GM21360 (cell line): ENCODE data around the gene COL16A1.

Experiments used
- ATAC-seq: cut with Tn5 transposase; IDR thresholded peaks from one replicate; pipeline ENCODE4 v1.9.1; 2021; ENCODE audit warnings: mild to moderate bottlenecking, moderate library complexity; ENCODE audit not compliant: unreplicated experiment

Gene COL16A1

GRCh38 chr1:31733389-31734219, 29.8 kb upstream of the COL16A1 start:
- no peak for ATAC-seq

GRCh38 chr1:31732751-31733289, 29.0 kb upstream of the COL16A1 start:
- no peak for ATAC-seq

DNA sequence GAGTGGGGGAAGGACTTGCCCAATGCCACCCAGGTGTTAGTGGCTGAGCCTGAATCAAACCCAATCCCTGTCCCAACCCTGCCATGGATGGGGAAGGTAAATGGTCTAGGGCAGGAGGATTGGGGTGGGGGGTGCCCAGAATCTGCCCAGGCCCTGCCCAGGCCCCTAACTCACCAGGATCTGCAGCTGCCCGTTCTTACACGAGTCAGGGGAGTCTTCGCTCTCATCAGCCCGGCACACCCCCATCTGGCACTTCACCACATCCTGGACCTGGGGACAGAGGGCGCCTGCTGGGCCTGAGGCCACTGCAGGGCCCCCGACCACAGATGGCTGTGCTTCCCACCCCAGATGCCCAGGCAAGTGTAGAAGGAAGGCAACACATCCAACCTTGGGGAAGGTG, 28.5 kb upstream of the COL16A1 start:
- ATAC-seq = no peak

DNA sequence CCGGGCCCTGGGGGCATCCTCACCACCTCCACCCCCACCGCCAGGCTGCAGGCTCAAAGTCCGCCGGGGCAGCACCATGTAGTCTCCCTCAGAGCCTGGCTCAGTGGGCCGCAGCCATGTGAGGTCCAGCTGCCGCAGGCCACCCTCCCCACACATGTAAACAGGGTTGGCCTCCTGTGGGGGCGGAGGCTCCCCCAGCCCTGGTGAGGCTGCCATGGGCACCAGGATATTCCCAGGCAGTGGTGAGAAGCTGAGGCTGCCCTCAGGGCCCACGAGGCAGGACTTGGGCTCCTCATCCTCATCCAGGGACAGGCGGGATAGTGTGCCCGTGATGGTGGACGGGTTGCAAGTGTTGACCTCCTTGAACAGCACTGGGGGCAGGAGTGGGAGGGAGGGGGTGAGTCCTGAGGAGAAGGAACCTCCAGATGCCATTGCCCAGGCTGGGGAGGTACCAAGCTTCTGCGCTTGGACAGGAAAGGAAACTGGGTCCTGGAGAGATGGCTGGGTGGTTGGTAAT, 27.3 kb upstream of the COL16A1 start:
- no peak for ATAC-seq

GRCh38 chr1:31730336-31731048, 26.7 kb upstream of the COL16A1 start:
- no peak for ATAC-seq

DNA sequence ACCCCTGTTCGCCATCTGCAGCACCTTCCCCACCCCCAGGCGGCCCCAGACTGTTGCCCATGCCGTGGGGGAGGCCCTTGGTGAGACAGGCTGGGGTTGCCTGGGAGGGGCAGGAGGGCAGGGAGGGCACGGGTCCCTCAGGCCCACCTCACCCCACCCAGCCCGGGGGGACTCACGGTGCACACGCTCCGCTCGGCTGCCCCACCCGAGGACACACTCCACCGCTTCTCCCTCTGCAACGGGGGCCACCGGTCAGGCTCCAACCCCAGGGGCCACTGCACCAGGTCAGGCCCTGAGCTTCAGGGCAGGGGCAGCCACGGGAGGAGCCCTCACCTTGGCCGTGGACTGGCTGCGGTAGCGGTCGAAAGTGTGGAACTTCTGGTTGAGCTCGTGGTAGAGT, 24.0 kb upstream of the COL16A1 start:
- ATAC-seq = no peak

- no peak for ATAC-seq
Measured at GRCh38 chr1:31727195-31727594, 23.4 kb upstream of the COL16A1 start.

GRCh38 chr1:31726715-31727114, 22.9 kb upstream of the COL16A1 start:
- no peak for ATAC-seq

- ATAC-seq = no peak
Measured at GRCh38 chr1:31725777-31726535, 22.1 kb upstream of the COL16A1 start.

DNA sequence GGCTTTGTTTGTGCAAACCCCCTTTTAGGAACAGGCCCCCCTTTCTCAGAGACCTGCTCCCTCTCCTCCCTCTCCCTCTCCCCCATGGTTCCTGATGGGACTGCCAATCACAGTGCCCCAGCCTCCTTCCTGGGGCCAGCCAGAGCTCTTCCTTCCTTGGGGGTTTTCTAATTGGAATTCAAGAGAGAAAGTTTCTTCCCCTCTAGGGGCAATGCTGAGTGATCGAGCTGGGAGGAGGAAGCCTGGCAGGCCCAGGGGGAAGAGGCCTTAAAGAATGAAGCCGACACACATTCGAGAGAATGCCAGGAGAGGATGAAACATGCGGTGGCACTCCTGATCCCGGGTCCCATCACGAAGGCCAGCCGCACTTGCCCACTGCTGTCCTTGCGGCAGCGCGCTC, 21.3 kb upstream of the COL16A1 start:
- ATAC-seq = no peak

DNA sequence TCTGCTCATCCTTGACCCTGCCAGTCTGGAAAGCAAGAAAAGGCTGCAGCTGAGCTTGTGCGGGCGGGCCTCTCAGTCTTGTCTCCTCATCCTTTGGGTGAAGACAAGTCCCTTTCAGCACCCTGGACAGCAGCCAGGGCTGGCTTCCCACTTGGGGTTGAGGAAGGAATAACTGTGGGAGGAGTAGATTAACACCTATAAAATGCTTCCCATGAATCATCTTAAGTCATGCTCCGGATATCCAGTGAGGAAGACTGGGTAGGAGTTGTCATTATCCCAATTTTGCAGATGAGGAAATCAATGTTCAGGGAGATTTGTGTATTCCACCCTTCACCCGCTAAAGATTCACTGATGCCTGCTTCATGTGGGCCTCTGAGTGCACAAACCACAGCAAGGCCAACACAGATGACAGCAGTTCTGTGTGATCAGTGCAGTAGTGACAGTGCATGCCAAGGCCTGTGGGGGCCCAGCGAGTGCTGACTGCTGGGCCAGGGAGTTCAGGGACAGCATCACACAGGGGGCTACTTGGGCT, 20.1 kb upstream of the COL16A1 start:
- no peak for ATAC-seq

DNA sequence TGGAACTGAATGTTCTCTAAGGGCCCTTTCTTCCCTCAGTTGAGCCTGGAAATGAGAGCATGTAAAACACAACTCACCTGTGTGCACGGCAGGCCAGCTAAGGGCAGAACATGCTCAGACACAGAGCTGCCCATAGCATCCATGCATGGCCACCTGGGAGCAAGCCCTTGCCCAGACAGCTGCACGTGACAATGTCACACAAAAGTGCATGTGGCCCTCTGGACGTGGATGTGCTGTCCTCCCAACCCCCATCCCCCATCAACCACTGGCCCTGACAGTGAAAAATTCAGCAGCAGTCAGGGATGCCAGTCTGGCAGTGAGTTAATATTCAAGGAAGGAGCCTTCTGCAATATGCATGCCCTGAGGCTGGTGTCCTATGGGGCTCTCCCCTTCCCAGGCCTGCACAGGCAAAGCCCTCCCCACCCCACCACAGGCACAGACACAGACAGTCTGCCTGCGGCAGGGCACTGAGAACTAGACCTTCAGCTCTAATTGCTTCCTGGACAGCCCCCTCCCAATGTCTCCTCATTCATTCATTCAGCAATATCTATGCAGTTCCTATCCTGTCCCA, 14.6 kb upstream of the COL16A1 start:
- no peak for ATAC-seq

GRCh38 chr1:31717341-31717740, 13.5 kb upstream of the COL16A1 start:
- ATAC-seq = no peak

DNA sequence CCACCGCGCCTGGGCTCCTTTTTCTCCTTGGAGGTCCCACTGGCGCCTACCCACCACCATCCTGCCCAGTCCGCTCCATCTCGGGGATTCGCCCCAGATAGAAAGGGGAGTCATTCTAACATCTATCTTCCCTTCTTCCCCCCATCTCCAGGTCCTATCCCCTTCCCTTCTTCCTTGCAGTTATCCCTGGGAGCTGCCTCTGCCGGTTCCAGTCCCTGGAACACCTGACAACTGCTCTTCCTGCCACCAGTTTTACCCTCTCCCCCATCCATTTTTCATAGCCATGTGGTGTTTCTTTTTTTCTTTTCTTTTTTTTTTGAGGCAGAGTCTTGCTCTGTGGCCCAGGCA, 12.0 kb upstream of the COL16A1 start:
- ATAC-seq = no peak

- ATAC-seq = peak; percentile 46
Measured at GRCh38 chr1:31715087-31715872, 11.5 kb upstream of the COL16A1 start.

DNA sequence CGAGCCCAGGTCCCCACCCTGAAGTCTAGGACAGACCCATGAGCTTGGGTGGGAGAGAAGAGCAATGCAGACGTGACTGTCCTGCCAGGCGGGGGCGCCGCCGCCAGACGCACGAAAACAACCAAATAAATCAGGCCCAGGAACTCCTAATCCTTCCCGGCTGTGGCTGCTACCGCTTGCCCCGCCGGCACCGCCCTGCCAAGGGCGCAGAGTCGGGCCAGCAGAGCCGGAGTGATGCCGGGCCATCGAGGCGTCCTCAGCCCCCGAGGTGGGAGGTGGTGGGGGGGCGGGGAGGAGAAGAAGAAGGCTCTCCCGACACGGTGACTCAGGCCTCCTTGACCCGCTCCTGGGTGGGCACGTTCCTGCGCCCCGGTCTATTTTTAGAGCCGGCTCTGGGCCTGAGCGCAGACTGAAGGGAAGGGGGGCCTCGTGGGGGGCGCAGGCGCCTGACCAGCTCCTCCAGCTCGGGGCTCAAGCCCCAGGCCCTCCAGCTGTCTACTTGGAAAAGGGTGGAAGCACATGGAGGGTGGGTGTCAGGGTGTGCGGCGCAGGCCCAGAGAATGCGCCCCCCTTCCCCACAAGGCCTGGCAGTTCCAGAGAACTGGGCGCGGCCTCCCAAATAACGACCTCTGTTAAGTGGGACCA, 10.7 kb upstream of the COL16A1 start:
- no peak for ATAC-seq

GRCh38 chr1:31712630-31713029, 8.8 kb upstream of the COL16A1 start:
- no peak for ATAC-seq

GRCh38 chr1:31712068-31712467, 8.3 kb upstream of the COL16A1 start:
- no peak for ATAC-seq

- no peak for ATAC-seq
Measured at GRCh38 chr1:31708324-31708723, 4.5 kb upstream of the COL16A1 start.
